ENCODE results near the gene USF1.

USF1 gene

DNA sequence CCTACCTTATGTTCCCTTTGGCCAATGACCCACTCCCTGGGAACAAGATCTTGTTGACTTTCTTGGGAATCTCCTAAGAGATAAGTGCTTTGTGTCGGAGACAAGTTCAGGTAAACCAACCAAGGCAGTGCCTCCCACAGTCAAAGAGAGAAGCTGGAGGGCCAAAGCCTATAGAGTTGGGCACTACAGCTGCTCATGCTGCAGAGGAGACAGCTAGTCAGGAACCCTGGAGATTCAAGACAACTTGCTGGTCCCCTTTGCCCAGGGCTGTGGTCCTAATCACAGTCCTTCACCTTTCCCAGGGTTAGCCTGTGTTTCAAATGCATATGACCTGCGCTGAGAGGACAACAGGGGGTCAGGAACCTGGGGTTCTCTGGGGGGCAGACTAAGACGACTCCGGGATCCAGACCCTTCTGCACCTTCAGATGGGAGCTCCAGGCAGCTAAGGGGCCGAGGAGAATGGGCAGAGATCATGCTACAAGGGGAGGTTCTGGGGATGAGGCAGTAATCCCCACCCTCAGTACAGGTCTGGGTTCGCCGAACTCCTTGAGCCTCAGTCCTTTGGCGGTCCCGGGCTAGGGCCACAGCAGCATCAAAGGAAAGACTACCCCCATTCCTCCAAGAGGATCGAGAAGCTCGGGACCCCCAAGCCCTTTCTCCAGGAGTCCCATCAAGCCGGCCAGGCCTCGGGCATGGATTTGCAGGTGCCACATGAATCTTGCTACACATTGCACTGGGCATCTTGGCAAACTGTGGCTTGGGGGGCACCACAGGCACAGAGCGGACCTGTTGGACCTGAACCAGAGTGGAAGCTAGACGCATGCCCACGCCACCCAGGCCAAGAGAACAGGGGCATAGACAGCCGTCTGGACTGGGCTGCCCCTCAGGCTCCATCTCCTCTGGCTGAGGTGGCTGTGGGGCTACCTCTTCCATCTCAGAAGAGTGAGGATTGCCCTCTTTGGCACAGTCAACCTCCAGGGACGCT, 2.0 kb upstream of the USF1 start:
- TF ChIP-seq, protein P1, sequence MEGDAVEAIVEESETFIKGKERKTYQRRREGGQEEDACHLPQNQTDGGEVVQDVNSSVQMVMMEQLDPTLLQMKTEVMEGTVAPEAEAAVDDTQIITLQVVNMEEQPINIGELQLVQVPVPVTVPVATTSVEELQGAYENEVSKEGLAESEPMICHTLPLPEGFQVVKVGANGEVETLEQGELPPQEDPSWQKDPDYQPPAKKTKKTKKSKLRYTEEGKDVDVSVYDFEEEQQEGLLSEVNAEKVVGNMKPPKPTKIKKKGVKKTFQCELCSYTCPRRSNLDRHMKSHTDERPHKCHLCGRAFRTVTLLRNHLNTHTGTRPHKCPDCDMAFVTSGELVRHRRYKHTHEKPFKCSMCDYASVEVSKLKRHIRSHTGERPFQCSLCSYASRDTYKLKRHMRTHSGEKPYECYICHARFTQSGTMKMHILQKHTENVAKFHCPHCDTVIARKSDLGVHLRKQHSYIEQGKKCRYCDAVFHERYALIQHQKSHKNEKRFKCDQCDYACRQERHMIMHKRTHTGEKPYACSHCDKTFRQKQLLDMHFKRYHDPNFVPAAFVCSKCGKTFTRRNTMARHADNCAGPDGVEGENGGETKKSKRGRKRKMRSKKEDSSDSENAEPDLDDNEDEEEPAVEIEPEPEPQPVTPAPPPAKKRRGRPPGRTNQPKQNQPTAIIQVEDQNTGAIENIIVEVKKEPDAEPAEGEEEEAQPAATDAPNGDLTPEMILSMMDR (IDR thresholded peaks at IDR 0.05; ENCODE audit: low read depth, low read length, missing control alignments), result no peak
- DNase-seq (ENCODE audit: extremely low read depth, low read depth), result no peak
- H3K4me3 ChIP-seq (replicated peaks; ENCODE audit: low read depth, low read length), result no peak overlapping the region

DNA sequence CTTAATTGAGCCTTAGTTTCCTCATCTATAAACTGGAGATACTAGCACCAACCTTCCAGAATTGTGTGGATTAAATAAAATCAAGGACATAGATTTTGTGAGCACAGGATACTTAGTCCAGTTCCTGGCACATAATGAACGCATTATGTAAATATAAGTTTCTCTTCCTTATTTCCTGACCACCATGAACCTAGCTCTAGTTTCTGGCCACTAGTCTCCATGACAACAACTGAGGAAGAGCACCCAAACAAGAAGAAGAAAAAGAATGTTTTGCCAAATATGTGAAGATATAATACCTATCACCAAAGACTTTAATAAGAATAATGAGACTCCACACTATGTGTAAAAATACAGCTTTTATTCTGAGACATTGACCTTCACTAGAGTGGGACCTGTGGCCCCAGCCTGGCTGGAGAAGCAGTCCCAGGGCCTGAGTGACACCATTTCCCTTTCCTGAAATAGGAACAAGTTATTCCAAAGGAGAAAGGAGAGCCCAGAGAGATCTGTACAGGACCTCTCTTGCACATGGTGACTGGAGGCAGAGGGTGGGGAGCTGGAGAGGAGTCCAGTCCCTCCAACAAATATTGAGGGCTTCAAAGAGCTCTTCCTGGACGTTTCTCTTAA, 940 bp upstream of the USF1 start:
- TF ChIP-seq, protein P1 (IDR thresholded peaks at IDR 0.05; ENCODE audit: low read depth, low read length, missing control alignments), result no peak
- DNase-seq (ENCODE audit: extremely low read depth, low read depth), result no peak
- H3K4me3 ChIP-seq (replicated peaks; ENCODE audit: low read depth, low read length), result peak overlapping the region; percentile 91

DNA sequence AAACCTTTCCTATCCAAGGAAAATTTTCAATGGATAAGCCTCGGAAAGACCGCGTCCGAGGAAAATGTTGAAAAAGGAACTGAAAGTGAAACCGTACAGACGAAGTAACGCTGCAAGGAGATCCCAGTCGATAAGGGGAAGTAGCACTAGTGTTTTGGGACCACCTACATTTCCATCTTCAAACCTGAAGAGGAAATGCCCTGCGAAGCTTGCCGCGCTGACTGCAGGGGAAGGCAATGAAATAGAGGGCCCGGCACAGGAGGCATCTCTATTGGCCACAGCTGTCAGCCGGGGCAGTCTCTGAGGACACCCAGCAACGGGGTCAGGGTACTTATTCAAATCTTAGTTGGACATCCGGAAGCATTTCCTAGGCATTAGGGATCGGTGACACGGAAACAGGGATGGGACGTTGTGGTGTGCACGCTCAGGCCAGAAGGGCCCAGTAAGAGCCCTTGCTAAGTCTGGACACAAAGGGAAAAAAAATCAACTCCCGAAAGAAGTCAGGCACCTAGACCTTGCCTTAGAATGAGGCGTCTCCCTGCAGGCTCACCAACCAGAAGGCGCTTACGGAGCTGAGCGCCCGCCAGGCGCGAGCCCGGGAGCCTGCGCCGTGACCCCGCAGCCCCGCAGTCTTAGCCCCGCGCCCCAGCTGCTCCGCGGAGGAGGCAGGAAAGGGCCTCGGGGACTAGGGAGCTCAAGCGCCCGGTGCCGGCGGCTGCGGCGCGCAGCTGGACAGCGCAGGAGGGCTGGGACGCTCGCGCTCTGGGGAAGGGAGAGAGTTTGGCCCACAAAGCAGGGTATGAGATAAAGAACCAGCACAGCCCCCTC, 655 bp downstream of the USF1 start:
- peak overlapping the region; percentile 91 for H3K4me3 ChIP-seq (replicated peaks; ENCODE audit: low read depth, low read length)
- TF ChIP-seq, protein P1 (IDR thresholded peaks at IDR 0.05; ENCODE audit: low read depth, low read length, missing control alignments), result no peak
- DNase-seq (ENCODE audit: extremely low read depth, low read depth), result peak; percentile 35

DNA sequence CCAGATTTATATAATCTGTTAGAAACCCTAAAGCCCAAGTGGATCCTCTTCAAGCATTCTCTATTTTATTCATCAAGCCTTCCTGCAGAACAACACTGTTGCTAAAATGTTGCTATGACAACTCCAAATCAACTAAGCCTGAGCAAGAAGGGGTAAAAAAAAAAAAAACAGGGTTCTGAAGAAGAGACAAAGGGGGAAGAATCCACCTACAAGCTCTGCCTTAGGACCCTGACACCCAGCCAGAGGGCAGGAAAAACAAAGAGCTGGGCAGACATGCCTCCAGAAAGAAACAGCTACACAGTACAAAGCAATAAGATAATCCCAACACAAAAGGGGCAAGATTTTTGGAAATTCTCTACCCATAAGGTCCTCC, 1.3 kb downstream of the USF1 start:
- peak overlapping the region; percentile 91 for H3K4me3 ChIP-seq (replicated peaks; ENCODE audit: low read depth, low read length)
- DNase-seq (ENCODE audit: extremely low read depth, low read depth), result no peak
- TF ChIP-seq, protein P1 (IDR thresholded peaks at IDR 0.05; ENCODE audit: low read depth, low read length, missing control alignments), result no peak

DNA sequence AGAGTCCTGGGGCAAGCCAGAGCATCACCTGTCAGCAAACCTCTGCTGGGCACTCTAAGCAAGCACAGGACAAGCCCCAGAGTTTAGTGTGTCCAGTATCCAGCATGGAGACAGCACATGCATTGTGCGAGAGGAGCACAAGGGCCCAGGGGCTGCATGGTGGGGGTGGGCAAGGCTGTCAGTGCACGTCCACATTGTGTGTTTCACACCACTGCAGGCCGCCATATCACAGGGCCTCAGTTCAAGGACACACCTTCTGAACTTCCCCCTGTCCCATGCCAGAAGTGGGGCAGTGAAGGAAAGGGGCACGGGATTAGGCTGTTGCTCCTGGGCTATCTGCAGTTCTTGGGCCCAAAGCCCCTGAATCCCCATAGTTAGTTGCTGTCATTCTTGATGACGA, 6.2 kb downstream of the USF1 start:
- TF ChIP-seq, protein P1 (IDR thresholded peaks at IDR 0.05; ENCODE audit: low read depth, low read length, missing control alignments), result no peak
- no peak for DNase-seq (ENCODE audit: extremely low read depth, low read depth)
- no peak overlapping the region for H3K4me3 ChIP-seq (replicated peaks; ENCODE audit: low read depth, low read length)

DNA sequence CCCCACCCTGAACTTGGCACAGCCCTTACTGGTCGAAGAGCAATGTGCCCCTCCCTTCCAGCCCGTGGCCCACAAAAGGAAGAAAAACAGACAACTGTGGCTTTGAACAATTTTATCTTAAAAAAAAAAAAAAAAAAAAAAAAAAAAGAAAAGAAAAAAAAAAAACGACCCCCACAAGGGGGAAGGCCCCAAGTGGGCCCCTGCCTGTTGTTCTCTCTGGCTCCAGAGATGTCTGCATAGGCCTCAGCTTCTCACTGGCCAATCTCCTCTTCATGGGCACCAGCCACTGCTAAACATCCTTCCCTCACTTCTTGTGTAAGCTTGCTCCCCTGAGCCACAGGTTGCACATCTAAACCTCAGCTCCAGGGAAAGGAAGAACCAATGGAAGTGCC, 6.6 kb downstream of the USF1 start:
- no peak for DNase-seq (ENCODE audit: extremely low read depth, low read depth)
- H3K4me3 ChIP-seq (replicated peaks; ENCODE audit: low read depth, low read length), result no peak overlapping the region
- TF ChIP-seq, protein P1 (IDR thresholded peaks at IDR 0.05; ENCODE audit: low read depth, low read length, missing control alignments), result no peak
